Fibroblast of mammary gland (primary cell): ENCODE results near the gene ADAMTS14.

Experiments
- DNase-seq: peaks from one replicate; pipeline ENCODE4 v3.0.0-alpha.2; 2010; ENCODE audit warnings: low read depth
- H3K4me3 ChIP-seq: 2 replicates; pipeline ENCODE4 v1.5.1; 2011; ENCODE audit warnings: low read depth, mild to moderate bottlenecking, low read length, moderate library complexity; ENCODE audit not compliant: control insufficient read depth
- TF ChIP-seq, protein P1 (sequence below): conservative IDR thresholded peaks from 2 replicates; pipeline ENCODE4 v1.5.1; 2011; ENCODE audit warnings: low read depth, low read length, inconsistent platforms; ENCODE audit not compliant: control insufficient read depth, insufficient read depth

The ADAMTS14 gene

DNA sequence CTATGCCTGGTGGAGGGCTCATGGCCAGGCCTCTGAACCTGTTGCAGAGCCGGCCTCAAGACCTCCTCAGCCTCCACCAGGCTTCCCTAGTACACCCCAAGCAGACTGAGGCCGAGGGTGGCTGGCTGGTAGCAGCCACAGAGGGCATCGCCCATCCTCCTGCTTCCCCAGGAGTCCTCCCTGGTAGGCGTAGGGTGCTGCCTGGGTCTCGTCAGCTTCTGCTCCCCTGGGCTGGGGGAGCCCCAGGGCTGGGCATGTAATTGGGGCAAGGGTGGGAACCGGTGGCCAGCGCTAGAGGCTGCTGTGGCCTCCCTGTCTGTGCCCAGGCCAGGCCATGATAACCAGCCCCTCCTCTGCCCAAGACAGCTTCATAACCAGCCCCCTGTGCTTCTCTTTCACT is 80.3 kb downstream of the ADAMTS14 start:
- no peak for DNase-seq
- TF ChIP-seq, protein P1, sequence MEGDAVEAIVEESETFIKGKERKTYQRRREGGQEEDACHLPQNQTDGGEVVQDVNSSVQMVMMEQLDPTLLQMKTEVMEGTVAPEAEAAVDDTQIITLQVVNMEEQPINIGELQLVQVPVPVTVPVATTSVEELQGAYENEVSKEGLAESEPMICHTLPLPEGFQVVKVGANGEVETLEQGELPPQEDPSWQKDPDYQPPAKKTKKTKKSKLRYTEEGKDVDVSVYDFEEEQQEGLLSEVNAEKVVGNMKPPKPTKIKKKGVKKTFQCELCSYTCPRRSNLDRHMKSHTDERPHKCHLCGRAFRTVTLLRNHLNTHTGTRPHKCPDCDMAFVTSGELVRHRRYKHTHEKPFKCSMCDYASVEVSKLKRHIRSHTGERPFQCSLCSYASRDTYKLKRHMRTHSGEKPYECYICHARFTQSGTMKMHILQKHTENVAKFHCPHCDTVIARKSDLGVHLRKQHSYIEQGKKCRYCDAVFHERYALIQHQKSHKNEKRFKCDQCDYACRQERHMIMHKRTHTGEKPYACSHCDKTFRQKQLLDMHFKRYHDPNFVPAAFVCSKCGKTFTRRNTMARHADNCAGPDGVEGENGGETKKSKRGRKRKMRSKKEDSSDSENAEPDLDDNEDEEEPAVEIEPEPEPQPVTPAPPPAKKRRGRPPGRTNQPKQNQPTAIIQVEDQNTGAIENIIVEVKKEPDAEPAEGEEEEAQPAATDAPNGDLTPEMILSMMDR = no peak
- no peak overlapping the region for H3K4me3 ChIP-seq

- no peak overlapping the region for H3K4me3 ChIP-seq
- TF ChIP-seq, protein P1 = no peak
- DNase-seq = no peak
These were observed 80.8 kb downstream of the ADAMTS14 start for GRCh38 chr10:70753026-70753663.

- TF ChIP-seq, protein P1 = no peak
- H3K4me3 ChIP-seq = no peak overlapping the region
- DNase-seq = peak; percentile 4
These were observed 81.7 kb downstream of the ADAMTS14 start for GRCh38 chr10:70753841-70754621.

DNA sequence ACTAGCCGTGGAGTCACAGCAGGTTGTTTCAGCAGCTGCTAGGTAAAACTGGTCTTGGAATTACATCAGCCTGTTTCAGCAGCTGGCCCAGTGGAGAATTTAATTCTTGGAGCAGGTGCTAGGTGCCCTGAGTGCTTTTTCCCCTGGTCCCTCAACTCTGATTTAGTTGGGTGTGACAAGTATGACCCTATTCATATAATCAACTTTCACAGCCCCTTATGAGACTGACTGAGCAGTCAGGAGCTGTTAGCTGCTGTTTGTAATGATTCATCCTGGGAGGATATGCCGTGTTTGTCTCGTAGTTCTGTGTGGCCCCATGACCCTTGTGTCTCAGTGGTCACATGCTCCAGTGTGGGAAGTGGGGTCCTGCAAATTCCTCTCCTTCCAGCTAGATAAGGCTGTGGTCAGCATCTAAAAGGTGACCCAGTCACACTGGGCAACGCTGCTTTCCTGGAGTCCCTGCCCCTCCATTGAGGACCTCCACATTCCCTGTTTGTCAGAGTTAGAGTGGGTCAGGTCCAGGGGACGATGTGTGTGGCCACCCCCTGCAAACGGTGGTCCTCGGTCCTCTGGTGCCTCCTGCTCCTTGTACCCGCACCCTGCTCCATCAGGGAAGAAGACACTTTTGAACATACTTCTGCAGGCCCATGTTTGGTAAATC is 84.5 kb downstream of the ADAMTS14 start:
- H3K4me3 ChIP-seq = no peak overlapping the region
- TF ChIP-seq, protein P1 = no peak
- peak; percentile 58 for DNase-seq

DNA sequence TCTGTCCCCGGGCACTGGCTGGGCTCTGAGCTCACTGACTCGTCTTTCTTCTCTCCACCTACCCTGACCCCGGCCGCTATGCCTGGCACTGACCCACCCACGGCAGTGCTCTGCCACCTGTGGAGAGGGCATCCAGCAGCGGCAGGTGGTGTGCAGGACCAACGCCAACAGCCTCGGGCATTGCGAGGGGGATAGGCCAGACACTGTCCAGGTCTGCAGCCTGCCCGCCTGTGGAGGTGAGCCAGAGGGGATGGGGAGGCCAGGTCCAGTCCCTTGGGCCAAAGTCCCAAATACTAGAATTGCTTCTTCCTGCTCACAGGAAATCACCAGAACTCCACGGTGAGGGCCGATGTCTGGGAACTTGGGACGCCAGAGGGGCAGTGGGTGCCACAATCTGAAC is 85.5 kb downstream of the ADAMTS14 start:
- H3K4me3 ChIP-seq = no peak overlapping the region
- TF ChIP-seq, protein P1 = no peak
- no peak for DNase-seq

GRCh38 chr10:70758757-70759514 is 86.6 kb downstream of the ADAMTS14 start:
- H3K4me3 ChIP-seq = no peak overlapping the region
- TF ChIP-seq, protein P1 = peak; percentile 86
- DNase-seq = peak; percentile 77
